GM12891 (cell line): Measurements from ENCODE around the gene KRT86.

Source experiments
- POLR2A ChIP-seq: IDR thresholded peaks from 2 replicates; pipeline ENCODE4 v1.6.1; 2011; ENCODE audit warnings: low read depth, low read length, control low read depth
- POLR2AphosphoS5 ChIP-seq: IDR thresholded peaks from 2 replicates; pipeline ENCODE4 v1.6.1; 2011; ENCODE audit warnings: low read depth, low read length, control low read depth
- SPI1 ChIP-seq: IDR thresholded peaks from 2 replicates; pipeline ENCODE4 v1.6.1; 2011; ENCODE audit warnings: low read depth, low read length, control low read depth
- TAF1 ChIP-seq: IDR thresholded peaks from 2 replicates; pipeline ENCODE4 v1.6.1; 2011; ENCODE audit warnings: low read depth, low read length, control low read depth

GRCh38 chr12:52323416-52324152 is 49.1 kb downstream of the KRT86 start:
- TF ChIP-seq POLR2A (no peak), POLR2AphosphoS5 (no peak), TAF1 (no peak), SPI1 (no peak)
